ENCODE measurements around the gene RPS15. TPM values are rescaled to one million over a fixed set of nuclear protein-coding genes. Genes with fewer than 3 reads are reported as not detected.
A peak's percentile ranks its signal among the peaks of the same experiment; 100 is the strongest.
"Not testable (repeated sequence)": the region's sequence is repeated elsewhere in the genome, so short reads cannot be mapped to it uniquely, and the experiment has no call there.

RPS15 gene
- total and polyA plus RNA-seq, 2 of the 13 experiments (the other 11 are each of a cell fraction or from before 2014, with no cell fraction given), result 695 to 1,411 TPM

DNA sequence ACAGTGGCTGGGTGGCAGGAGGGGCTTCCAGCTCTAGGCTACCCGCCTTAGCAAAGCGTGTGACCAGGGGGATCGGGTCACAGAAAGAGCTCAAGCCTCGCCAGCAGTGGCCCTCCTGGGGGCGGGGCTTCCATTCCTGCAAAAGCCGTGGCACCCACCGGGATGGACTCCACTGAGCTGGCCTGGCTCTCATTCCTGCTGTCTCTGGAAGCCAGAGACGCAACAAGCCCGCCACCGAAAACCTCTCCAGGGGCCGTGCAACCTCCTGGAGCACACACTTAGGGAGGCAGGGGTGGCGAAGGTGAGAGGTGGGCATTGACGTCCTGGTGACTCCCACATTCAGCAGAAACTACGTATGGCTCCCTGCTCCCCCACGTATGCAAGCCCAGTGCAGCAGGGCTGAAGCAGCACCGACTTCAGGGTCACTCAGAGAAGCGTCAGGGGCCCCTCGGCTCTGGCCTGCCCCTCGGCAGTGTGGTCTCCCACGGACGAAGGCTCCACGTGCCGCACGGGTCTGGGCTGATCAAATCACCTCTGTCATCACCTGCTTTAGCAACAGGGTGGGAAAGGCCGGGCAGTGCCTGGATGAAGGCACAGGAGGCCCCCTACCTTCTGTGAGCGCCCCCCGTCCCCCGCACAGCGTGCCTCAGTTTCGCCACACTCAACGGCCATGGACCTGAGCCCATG, 37.7 kb downstream of the RPS15 start:
- POLR2A ChIA-PET, result interaction anchor here (1.3 to 2.8 kb wide), 3 partner anchors 15 to 207 kb away, joined by 3 to 16 read pairs (median 15); partner anchors contain the start of genes CIRBP, PCSK4 and REEP6
- peaks cover 16% of the 10 kb centered on the region for H3K79me2 ChIP-seq (ENCODE audit: insufficient read depth, low read length)
- in situ Hi-C loops (cut with HindIII; ENCODE audit: extremely low pct_ligation_motif_present, low pct_unique_long_range_greater_than_20kb), result no loop called here

DNA sequence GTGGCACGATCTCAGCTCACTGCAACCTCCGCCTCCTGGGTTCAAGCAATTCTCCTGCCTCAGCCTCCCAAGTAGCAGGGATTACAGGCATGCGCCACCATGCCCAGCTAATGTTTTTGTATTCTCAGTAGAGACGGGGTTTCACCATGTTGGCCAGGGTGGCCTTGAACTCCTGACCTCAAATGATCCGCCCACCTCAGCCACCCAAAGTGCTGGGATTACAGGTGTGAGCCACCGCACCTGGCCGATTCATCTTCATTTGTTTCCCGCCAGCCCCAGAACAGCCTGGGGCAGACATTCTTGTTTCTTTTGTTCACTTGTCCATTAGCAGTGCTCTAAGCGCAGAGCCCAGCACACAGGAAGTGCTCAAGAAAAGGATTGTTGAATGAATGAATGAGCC, 38.9 kb downstream of the RPS15 start:
- FAIRE-seq; H3K27ac ChIP-seq (ENCODE audit: extremely low read length, insufficient read depth, low read length); H2AFZ ChIP-seq (ENCODE audit: low read length); ATAC-seq; H4K20me1 ChIP-seq (ENCODE audit: insufficient read depth, low read length); CTCF ChIA-PET (ENCODE audit: low intra/inter-chr PET ratio, low total read pairs); BruUV-seq (replicated peaks); intact Hi-C loops (cut with micrococcal nuclease; ENCODE audit: unreplicated experiment); DNase-seq (ENCODE audit: low spot score); H3K27me3 ChIP-seq (ENCODE audit: control insufficient read depth in 1 of 2, insufficient read depth in 2 of 2, low read length in 2 of 2); H3K9me3 ChIP-seq (ENCODE audit: low read length); H3K36me3 ChIP-seq (replicated peaks in 1 of 2; ENCODE audit: control insufficient read depth in 1 of 2, insufficient read depth in 2 of 2, low read length in 2 of 2); H3K9ac ChIP-seq (ENCODE audit: insufficient read depth, low read depth, low read length); H3K4me3 ChIP-seq (replicated peaks in 1 of 3; ENCODE audit: insufficient read depth in 1 of 3, low read depth in 2 of 3, low read length in 3 of 3); in situ Hi-C loops (cut with HindIII; ENCODE audit: extremely low pct_ligation_motif_present, low pct_unique_long_range_greater_than_20kb): not testable (repeated sequence)
- Histone ChIP-seq H3K79me2 (ENCODE audit: insufficient read depth, low read length) (peaks cover 16% of the 10 kb centered on the region), H3K4me1 (ENCODE audit: insufficient read depth, low read length) (peaks cover 40% of the 10 kb centered on the region), H3K4me2 (ENCODE audit: low read depth, low read length) (peak overlapping the region; percentile 67)
- POLR2A ChIA-PET, result interaction anchor here (1.2 to 2.8 kb wide), 3 partner anchors 14 to 22 kb away, joined by 4 to 16 read pairs (median 15); partner anchors contain the start of genes PCSK4 and REEP6
- 89% methylated on average over 9 of the region's 9 CpGs for WGBS (ENCODE audit: low lambda C conversion rate)
- TF ChIP-seq NR2F1 (CRISPR knock-in tag; IDR thresholded peaks at IDR 0.05), result peak; percentile 31 to 35; a peak in 1 of 4 replicates
- peak; percentile 38 for TF ChIP-seq NR2F6 (IDR thresholded peaks at IDR 0.05)
- TF ChIP-seq NR2F6 (CRISPR knock-in tag; IDR thresholded peaks at IDR 0.05), result 0 out of 2 replicates have a peak, but pooled peaks have one; percentile 27
- TF ChIP-seq ZNF3 (CRISPR knock-in tag; IDR thresholded peaks at IDR 0.05), result 0 out of 2 replicates have a peak, but pooled peaks have one; percentile 36
- peak; percentile 53; the same call in 1 of the 2 replicates for TF ChIP-seq RXRA (CRISPR knock-in tag; IDR thresholded peaks at IDR 0.05)
- TF ChIP-seq, protein P1, sequence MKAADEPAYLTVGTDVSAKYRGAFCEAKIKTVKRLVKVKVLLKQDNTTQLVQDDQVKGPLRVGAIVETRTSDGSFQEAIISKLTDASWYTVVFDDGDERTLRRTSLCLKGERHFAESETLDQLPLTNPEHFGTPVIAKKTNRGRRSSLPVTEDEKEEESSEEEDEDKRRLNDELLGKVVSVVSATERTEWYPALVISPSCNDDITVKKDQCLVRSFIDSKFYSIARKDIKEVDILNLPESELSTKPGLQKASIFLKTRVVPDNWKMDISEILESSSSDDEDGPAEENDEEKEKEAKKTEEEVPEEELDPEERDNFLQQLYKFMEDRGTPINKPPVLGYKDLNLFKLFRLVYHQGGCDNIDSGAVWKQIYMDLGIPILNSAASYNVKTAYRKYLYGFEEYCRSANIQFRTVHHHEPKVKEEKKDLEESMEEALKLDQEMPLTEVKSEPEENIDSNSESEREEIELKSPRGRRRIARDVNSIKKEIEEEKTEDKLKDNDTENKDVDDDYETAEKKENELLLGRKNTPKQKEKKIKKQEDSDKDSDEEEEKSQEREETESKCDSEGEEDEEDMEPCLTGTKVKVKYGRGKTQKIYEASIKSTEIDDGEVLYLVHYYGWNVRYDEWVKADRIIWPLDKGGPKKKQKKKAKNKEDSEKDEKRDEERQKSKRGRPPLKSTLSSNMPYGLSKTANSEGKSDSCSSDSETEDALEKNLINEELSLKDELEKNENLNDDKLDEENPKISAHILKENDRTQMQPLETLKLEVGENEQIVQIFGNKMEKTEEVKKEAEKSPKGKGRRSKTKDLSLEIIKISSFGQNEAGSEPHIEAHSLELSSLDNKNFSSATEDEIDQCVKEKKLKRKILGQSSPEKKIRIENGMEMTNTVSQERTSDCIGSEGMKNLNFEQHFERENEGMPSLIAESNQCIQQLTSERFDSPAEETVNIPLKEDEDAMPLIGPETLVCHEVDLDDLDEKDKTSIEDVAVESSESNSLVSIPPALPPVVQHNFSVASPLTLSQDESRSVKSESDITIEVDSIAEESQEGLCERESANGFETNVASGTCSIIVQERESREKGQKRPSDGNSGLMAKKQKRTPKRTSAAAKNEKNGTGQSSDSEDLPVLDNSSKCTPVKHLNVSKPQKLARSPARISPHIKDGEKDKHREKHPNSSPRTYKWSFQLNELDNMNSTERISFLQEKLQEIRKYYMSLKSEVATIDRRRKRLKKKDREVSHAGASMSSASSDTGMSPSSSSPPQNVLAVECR (CRISPR knock-in tag; IDR thresholded peaks at IDR 0.05; ENCODE audit: borderline replicate concordance), result peak; percentile 30; the same call in 1 of the 2 replicates
- TF ChIP-seq, protein P2, sequence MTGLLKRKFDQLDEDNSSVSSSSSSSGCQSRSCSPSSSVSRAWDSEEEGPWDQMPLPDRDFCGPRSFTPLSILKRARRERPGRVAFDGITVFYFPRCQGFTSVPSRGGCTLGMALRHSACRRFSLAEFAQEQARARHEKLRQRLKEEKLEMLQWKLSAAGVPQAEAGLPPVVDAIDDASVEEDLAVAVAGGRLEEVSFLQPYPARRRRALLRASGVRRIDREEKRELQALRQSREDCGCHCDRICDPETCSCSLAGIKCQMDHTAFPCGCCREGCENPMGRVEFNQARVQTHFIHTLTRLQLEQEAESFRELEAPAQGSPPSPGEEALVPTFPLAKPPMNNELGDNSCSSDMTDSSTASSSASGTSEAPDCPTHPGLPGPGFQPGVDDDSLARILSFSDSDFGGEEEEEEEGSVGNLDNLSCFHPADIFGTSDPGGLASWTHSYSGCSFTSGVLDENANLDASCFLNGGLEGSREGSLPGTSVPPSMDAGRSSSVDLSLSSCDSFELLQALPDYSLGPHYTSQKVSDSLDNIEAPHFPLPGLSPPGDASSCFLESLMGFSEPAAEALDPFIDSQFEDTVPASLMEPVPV (CRISPR knock-in tag; IDR thresholded peaks at IDR 0.05), result 0 out of 2 replicates have a peak, but pooled peaks have one; percentile 24
- TF ChIP-seq, protein P3, sequence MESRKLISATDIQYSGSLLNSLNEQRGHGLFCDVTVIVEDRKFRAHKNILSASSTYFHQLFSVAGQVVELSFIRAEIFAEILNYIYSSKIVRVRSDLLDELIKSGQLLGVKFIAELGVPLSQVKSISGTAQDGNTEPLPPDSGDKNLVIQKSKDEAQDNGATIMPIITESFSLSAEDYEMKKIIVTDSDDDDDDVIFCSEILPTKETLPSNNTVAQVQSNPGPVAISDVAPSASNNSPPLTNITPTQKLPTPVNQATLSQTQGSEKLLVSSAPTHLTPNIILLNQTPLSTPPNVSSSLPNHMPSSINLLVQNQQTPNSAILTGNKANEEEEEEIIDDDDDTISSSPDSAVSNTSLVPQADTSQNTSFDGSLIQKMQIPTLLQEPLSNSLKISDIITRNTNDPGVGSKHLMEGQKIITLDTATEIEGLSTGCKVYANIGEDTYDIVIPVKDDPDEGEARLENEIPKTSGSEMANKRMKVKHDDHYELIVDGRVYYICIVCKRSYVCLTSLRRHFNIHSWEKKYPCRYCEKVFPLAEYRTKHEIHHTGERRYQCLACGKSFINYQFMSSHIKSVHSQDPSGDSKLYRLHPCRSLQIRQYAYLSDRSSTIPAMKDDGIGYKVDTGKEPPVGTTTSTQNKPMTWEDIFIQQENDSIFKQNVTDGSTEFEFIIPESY (CRISPR knock-in tag; IDR thresholded peaks at IDR 0.05), result peak; percentile 59

More for the DNA sequence above, 37.7 kb downstream of the RPS15 start:
- ATAC-seq (no peak), DNase-seq (ENCODE audit: low spot score) (no peak), FAIRE-seq (no peak)
- TF ChIP-seq AGO2 (optimal IDR thresholded peaks at IDR 0.05; ENCODE audit: low read depth, low read length), result peak; percentile 83
- no peak for TF ChIP-seq ELF4 (CRISPR knock-in tag; IDR thresholded peaks at IDR 0.05; ENCODE audit: borderline replicate concordance)
- Histone ChIP-seq H3K9ac (ENCODE audit: insufficient read depth, low read depth, low read length) (no peak overlapping the region), H3K9me3 (ENCODE audit: low read length) (no peaks in the 10 kb centered on the region), H3K4me2 (ENCODE audit: low read depth, low read length) (no peak overlapping the region), H4K20me1 (ENCODE audit: insufficient read depth, low read length) (peaks cover 12% of the 10 kb centered on the region), H3K27ac (ENCODE audit: extremely low read length, insufficient read depth, low read length) (no peak overlapping the region), H3K4me1 (ENCODE audit: insufficient read depth, low read length) (peaks cover 40% of the 10 kb centered on the region), H3K4me3 (replicated peaks in 1 of 3; ENCODE audit: insufficient read depth in 1 of 3, low read depth in 2 of 3, low read length in 3 of 3) (no peak overlapping the region), H3K36me3 (replicated peaks in 1 of 2; ENCODE audit: control insufficient read depth in 1 of 2, insufficient read depth in 2 of 2, low read length in 2 of 2) (peaks cover 2 to 8% of the 10 kb centered on the region in 2 experiments; a peak in 3 of 5 replicates), H2AFZ (ENCODE audit: low read length) (no peak overlapping the region), H3K27me3 (ENCODE audit: control insufficient read depth in 1 of 2, insufficient read depth in 2 of 2, low read length in 2 of 2) (no peaks in the 10 kb centered on the region)
- BruUV-seq (replicated peaks), result no TSS peak
- CTCF ChIA-PET (ENCODE audit: low intra/inter-chr PET ratio, low total read pairs), result no interaction called here
- WGBS (ENCODE audit: low lambda C conversion rate), result 97% methylated on average over 11 of the region's 31 CpGs
- intact Hi-C loops (cut with micrococcal nuclease; ENCODE audit: unreplicated experiment), result no loop called here
